Measurements from ENCODE around the gene PCDHGA1.

PCDHGA1 gene

DNA sequence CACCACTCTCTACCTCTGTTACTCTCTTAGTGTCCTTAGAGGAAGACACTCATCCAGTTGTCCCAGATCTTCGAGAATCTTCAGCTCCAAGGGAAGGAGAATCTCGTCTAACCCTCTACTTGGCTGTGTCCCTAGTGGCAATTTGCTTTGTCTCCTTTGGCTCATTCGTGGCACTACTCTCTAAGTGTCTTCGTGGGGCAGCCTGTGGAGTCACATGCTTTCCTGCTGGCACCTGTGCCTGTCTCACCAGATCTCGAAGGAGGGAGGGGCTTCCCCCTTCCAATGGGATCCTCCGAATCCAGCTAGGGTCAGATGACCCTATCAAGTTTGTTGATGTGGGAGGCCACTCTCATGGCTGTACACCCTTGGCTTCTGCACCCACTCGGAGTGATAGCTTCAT is 156.8 kb downstream of the PCDHGA1 start:
- TF ChIP-seq GATA1 (IDR thresholded peaks at IDR 0.05; ENCODE audit: low read depth, low read length) (no peak), POLR2A (IDR thresholded peaks at IDR 0.05; ENCODE audit: low read length) (no peak)

DNA sequence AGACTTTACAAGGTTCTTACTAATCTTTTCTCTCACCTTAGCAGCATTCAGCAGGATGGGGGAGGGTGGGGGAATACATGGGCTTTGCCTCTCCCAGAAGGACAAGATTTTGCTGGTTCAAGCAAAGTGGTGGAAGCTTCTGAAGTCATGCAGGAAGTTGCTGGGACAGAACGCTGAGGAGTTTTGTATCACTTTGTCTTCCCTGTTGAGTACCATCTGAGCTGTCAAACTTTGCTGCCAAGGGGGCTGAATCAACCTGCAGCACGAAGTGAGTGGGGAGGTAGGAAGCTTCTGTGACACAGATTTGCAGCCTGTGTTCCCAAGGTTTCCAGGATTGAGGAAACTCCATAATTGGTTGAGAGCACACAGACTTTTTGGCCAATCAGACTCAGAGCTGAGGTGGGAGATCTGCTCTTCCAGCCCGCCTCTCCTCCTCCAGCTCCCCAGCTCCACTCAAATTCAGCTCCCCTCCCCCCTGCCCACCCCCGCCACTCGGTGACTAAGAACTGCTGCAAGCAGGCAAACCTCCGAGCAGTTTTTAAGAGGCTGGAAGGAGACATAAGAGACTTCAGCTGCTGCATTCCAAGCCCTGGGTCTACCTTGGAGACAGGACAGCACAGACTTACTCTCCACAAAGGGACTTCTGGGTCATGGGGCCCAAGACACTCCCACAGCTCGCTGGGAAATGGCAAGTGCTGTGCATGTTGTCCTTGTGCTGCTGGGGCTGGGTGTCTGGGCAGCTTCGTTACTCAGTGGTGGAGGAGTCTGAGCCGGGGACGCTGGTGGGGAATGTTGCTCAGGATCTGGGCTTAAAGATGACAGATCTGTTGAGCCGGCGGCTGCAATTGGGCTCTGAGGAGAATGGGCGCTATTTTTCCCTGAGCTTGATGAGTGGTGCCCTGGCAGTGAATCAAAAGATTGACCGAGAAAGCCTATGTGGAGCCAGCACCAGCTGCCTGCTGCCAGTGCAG is 158.6 kb downstream of the PCDHGA1 start, which contains the start of gene PCDHGC5:
Gene PCDHGC5, plus strand, starts transcription at position 491 of the 971 bp plus-strand sequence. Its CDS starts 160 bp downstream, at position 651.
- no peak for TF ChIP-seq GATA1 (IDR thresholded peaks at IDR 0.05; ENCODE audit: low read depth, low read length)
- no peak for TF ChIP-seq POLR2A (IDR thresholded peaks at IDR 0.05; ENCODE audit: low read length)
- no peak for DNase-seq

More for the DNA sequence above, 156.8 kb downstream of the PCDHGA1 start:
- no peak for DNase-seq

DNA sequence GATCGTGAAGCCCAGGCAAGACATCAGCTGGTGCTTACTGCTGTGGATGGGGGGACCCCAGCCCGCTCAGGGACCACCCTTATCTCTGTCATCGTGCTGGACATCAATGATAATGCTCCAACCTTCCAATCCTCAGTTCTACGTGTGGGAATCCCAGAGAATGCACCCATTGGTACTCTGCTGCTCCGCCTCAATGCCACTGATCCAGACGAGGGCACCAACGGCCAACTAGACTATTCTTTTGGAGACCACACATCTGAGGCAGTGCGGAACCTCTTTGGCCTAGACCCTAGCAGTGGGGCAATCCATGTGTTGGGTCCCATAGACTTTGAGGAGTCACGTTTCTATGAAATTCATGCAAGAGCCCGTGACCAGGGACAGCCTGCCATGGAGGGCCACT is 159.5 kb downstream of the PCDHGA1 start:
- TF ChIP-seq POLR2A (IDR thresholded peaks at IDR 0.05; ENCODE audit: low read length) (no peak), GATA1 (IDR thresholded peaks at IDR 0.05; ENCODE audit: low read depth, low read length) (no peak)
- no peak for DNase-seq

DNA sequence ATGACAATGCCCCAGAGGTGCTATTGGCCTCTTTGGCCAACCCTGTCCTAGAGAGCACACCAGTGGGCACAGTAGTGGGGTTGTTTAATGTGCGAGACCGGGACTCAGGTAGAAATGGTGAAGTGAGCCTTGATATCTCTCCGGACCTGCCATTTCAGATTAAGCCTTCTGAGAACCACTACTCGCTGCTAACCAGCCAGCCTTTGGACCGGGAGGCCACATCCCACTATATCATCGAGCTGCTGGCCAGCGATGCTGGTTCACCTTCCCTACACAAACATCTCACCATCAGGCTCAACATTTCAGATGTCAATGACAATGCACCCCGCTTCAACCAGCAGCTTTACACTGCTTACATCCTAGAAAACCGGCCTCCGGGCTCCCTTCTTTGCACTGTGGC is 160.0 kb downstream of the PCDHGA1 start:
- TF ChIP-seq POLR2A (IDR thresholded peaks at IDR 0.05; ENCODE audit: low read length) (no peak), GATA1 (IDR thresholded peaks at IDR 0.05; ENCODE audit: low read depth, low read length) (no peak)

DNA sequence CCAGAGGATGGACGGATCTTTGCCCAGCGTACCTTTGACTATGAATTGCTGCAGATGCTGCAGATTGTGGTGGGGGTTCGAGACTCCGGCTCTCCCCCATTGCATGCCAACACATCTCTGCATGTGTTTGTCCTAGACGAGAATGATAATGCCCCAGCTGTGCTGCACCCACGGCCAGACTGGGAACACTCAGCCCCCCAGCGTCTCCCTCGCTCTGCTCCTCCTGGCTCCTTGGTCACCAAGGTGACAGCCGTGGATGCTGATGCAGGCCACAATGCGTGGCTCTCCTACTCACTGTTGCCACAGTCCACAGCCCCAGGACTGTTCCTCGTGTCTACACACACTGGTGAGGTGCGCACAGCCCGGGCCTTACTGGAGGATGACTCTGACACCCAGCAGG is 160.5 kb downstream of the PCDHGA1 start:
- TF ChIP-seq POLR2A (IDR thresholded peaks at IDR 0.05; ENCODE audit: low read length) = no peak
- no peak for TF ChIP-seq GATA1 (IDR thresholded peaks at IDR 0.05; ENCODE audit: low read depth, low read length)
- no peak for DNase-seq

More for the DNA sequence above, 160.0 kb downstream of the PCDHGA1 start:
- DNase-seq = no peak

DNA sequence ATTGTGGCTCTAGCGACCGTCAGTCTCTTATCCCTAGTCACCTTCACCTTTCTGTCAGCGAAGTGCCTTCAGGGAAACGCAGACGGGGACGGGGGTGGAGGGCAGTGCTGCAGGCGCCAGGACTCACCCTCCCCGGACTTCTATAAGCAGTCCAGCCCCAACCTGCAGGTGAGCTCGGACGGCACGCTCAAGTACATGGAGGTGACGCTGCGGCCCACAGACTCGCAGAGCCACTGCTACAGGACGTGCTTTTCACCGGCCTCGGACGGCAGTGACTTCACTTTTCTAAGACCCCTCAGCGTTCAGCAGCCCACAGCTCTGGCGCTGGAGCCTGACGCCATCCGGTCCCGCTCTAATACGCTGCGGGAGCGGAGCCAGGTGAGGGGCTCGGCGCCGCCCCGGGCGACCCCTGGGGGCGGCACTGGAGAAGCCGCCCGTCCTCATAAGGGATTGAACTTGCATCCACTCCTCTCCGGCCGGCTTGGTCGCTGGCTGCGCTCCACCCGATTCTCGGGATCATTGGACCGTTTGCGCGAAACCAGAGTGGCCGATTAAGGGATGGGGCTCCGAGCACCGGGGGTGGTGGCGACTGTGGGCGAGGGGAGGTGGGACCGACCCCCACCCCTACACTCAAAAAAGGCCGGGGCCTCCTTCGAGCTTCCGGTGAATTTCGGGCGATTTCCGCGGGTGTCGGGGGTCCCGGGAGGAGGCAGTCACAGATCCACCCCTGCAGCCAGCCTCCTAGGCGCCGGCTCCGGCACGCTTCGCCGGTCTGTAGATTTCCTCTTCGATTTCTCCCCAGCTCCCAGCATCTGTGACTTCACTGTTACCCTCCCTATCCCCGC is 161.2 kb downstream of the PCDHGA1 start:
- TF ChIP-seq GATA1 (IDR thresholded peaks at IDR 0.05; ENCODE audit: low read depth, low read length) = no peak
- TF ChIP-seq POLR2A (IDR thresholded peaks at IDR 0.05; ENCODE audit: low read length) = no peak
- DNase-seq = no peak

DNA sequence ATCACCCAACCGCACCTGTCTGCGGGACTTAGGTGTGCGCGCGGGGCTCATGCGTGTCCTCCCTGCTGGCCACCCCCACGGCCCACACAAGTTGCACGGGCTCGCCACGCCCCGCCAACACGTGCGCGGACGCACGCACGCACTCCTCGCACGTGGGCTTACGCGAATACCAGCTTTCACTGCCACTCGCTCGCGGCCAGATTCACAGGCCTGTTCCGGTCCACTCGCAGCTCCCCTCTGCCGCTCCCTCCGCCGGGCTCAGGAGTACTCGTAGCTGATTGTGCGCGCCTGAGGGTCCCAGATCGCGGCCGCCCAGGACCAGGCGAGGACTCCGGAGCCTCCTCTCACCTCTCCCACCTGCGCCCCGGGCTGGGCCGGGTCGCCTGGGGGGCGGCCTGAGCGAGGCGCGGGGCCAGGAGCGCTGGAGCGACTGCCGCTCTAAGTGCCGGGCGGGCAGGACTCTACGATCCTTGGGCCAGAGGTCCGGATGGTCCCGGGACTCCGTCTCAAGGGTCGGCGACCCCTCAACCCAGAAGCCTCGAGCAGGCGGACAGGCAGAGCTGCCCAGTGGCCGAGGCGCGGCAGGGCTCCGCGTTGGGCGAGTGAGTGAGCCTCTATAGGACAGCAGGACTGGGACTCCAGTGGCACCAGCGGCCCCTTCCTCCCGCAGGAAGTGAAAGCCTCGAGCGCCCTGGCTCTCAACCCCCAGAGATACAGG is 162.0 kb downstream of the PCDHGA1 start:
- no peak for DNase-seq
- TF ChIP-seq POLR2A (IDR thresholded peaks at IDR 0.05; ENCODE audit: low read length) (no peak), GATA1 (IDR thresholded peaks at IDR 0.05; ENCODE audit: low read depth, low read length) (no peak)

DNA sequence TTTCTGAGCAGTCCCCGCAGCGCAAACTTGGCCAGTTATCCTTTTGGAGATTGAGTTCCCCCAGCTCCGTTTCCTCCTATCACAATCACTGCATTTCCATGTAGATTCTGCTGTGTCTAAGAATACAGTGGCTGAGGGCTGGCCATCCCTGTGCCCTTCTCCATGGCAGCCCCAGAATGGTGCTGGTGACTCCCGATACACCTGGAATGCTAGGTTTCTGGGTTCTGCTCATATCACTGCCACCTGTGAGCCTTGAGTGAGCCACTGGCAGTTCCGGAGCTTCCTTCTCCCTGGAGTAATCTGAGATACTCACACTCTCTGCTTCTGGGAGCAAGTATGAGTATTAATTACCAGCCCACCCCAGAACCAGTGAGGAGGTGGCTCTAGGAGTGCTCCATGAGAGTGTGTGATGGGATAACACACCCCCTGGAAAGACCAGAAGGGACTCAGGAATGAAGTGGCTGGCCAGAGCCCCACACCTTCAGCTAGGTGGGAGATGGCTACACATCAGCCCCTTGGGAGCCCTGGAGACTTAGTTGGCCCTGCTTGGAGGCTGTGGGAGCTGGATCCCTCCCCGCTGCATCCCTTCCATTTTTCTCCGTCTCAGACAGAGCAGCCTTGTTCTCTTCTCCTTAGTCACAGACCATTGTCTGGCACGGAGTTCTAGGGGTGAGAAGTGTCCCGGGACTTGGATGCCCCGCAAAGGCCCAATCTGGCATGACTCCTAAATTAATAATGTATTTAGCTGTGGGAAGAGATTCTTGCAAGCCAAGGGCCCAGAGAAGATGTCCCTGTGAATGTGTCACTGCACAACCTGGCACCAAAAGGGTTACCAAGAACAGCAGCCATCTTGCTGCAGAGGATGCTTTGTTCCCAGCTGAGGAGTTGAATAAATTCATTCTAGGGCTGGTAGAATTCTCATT is 163.4 kb downstream of the PCDHGA1 start:
- DNase-seq = no peak
- no peak for TF ChIP-seq GATA1 (IDR thresholded peaks at IDR 0.05; ENCODE audit: low read depth, low read length)
- no peak for TF ChIP-seq POLR2A (IDR thresholded peaks at IDR 0.05; ENCODE audit: low read length)

DNA sequence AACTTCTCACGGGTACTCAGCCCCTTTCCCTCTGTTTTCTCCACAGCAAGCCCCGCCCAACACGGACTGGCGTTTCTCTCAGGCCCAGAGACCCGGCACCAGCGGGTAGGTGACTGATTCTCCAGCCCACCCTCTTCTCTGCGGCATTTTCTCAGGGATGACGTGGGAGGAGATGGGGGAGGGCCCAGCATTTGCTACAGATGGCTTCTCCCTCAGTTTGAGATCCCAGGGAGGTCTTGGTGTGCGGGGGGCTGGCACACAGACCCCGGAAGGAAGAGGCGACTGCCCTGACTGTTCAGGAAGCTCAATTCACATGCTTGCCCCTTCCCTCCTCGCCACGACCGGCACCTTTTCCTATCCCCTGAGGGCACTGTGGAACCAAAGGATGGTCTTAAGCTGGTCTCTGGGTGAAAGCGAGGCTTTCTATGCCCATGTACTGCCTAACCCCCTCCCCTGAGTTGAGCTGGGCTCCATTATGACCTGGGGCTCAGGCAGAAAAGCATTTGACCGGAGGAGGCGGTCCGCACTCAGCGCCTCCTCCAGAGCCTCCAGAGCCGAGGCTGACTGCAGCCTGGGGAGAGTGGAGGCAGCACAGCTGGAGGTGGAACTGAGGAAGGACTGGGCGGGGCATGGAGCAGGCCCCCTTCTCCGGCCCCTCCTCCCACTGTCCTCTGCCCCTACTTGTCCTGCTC is 164.6 kb downstream of the PCDHGA1 start:
- DNase-seq = no peak
- TF ChIP-seq GATA1 (IDR thresholded peaks at IDR 0.05; ENCODE audit: low read depth, low read length) = no peak
- TF ChIP-seq POLR2A (IDR thresholded peaks at IDR 0.05; ENCODE audit: low read length) = no peak

DNA sequence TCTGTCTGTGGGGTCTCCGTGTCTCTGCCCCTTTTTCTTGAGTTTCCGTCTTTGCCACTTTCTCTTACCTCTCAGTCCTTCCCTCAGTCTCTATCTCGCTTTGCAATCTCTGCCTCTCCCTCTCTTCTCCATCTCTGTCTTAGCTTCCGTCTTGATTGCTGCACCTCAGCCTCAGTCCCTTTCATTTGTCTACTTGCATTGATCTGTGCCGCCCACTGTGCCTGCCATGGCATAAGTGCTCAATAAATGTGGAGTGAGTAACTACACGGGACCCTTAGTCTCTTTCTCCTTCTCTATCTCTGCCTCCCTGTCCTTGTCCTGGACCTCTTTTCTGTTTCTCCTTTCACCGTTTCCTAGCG is 165.1 kb downstream of the PCDHGA1 start:
- TF ChIP-seq GATA1 (IDR thresholded peaks at IDR 0.05; ENCODE audit: low read depth, low read length) = no peak
- no peak for TF ChIP-seq POLR2A (IDR thresholded peaks at IDR 0.05; ENCODE audit: low read length)
- no peak for DNase-seq

DNA sequence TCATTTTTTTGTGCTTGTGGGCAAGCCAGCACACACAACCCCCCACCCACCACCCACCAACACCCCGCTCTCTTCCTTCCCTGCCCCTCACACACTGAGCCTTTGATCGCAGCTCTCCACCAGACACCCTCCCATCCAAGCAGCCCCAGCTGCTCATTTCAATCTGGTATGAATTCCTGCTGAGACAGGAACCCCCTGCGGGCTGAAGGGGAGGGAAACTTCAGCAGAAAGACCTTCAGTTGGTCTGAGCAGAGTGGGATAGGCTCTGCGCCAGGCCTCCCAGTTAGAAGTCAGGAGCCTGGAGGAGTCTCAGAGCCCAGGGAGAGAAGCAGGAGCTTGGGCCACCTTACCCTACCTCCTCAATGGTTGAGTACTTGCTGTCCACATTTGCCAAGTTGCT is 165.7 kb downstream of the PCDHGA1 start:
- no peak for DNase-seq

DNA sequence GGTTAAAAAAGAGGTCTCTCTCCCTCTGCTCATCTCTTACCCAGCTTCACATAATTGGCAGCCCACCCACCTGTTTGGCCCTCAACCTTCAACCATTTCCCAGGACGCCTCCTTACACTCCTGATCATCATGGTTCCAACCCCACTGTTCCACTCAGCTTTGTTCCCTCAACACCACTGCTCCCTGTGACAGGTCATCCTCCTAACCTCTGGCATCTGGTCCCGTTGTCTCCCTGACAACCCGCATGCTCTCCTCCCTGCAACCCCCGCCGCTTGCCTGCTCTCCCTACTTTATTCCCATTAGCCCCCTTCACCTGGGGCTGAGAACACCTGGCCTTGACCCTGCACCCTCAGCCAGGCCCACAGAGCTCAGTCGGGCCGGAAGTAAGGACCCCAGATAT is 171.4 kb downstream of the PCDHGA1 start:
- no peak for DNase-seq
- TF ChIP-seq GATA1 (IDR thresholded peaks at IDR 0.05; ENCODE audit: low read depth, low read length) (no peak), POLR2A (IDR thresholded peaks at IDR 0.05; ENCODE audit: low read length) (no peak)

More for the DNA sequence above, 165.7 kb downstream of the PCDHGA1 start:
- no peak for TF ChIP-seq POLR2A (IDR thresholded peaks at IDR 0.05; ENCODE audit: low read length)
- no peak for TF ChIP-seq GATA1 (IDR thresholded peaks at IDR 0.05; ENCODE audit: low read depth, low read length)
